HG02678 (cell line): ENCODE results near the gene VSTM1.
"Not testable (repeated sequence)": the region's sequence is repeated elsewhere in the genome, so short reads cannot be mapped to it uniquely, and the experiment has no call there.

ENCODE experiments used
- ATAC-seq: cut with Tn5 transposase; IDR thresholded peaks from one replicate; pipeline ENCODE4 v1.9.1; 2021; ENCODE audit warnings: mild to moderate bottlenecking, moderate library complexity; ENCODE audit not compliant: unreplicated experiment

The VSTM1 gene

DNA sequence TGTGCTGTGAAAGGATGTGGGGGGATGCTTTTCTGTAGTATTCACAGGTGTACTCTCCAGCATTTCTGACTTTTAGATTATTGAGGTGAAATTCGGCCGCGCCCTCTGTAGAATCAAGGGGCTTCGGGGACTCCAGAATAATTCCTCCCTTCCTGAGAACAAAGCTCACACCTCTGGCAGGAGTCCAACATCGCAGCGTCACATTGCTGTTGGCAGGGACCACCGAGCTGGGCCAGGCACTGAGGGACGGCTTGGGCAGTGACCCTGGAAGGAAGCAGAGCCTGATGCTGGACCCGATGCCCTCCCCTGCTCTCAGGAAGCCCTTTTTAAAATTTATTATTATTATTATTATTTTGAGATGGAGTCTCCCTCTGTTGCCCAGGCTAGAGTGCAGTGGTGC, 11.2 kb upstream of the VSTM1 start:
- no peak for ATAC-seq

GRCh38 chr19:54073829-54074228, 10.1 kb upstream of the VSTM1 start:
- ATAC-seq, result no peak

DNA sequence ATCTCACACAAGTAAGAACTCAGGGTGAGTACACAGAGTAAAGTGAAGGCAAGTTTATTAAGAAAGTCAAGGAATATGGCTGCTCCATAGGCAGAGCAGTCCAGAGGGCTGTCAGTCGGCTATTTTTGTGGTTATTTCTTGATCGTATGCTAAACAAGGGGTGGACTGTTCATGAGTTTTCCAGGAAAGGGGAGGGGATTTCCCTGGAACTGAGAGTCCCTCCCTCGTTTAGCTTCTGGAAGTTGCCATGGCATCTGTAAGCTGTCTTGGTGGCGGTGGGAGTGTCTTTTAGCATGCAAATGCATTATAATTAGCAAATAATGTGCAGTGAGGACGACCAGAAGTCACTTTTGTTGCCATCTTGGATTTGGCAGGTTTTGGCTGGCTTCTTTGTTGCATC, 5.8 kb upstream of the VSTM1 start:
- ATAC-seq, result no peak

DNA sequence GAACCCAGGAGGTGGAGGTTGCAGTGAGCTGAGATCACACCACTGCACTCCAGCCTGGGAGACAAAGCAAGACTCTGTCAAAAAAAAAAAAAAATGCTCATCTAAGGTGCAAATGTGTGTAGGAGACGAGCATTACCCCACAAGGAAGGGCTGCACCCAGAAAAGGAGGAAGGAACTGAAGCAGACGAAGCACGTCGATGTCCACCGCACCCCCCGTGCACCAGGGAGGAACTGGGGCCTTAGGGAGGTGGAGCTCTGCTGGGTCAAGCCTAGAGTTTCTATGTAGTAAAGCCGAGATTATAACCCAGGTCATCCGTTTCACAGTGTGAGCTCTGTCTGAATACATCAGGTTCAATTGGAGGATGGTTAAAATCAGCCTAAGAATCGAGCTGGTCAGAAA, 1.1 kb downstream of the VSTM1 start:
- ATAC-seq, result no peak

DNA sequence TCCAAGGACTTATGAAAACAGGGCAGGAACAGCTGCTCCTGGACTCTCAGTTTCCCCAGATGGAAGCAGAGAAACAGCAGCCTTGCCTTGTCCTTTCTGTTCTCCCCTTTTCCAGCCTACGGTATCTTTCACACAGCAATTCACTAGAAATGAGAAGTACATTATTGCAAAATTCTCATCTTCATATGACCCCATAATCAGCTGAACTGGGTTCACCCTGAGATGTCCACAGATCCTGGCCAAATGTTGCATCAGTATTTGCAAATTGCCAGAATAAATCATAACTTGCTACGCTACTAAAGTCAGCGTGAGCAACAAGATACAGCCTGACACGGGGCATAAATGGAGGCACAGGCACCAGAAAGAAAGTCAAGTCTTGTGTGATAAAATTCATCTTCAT, 16.1 kb downstream of the VSTM1 start:
- no peak for ATAC-seq

GRCh38 chr19:54045771-54046170, 17.9 kb downstream of the VSTM1 start:
- no peak for ATAC-seq

DNA sequence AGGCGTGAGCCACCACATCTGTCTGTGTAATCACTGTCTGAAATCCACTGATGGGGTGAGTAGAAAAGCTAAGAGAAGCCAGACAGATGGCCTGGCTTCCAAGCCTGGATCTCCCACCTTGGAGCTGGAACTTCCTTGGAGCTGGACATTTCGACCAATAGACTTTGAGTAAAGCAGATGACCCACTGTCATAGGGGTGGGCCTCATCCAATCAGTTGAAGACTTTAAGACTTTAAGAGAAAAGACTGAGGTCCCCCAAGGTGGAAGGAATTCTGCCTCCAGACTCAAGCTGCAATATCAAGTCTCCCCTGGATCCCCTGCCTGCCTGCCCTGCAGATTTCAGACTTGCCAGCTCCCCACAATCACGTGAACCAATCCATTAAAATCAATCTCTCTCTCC, 20.7 kb downstream of the VSTM1 start:
- no peak for ATAC-seq

GRCh38 chr19:54041969-54042606, 21.6 kb downstream of the VSTM1 start:
- no peak for ATAC-seq

- no peak for ATAC-seq
Observed at GRCh38 chr19:54040003-54040402, 23.7 kb downstream of the VSTM1 start.

DNA sequence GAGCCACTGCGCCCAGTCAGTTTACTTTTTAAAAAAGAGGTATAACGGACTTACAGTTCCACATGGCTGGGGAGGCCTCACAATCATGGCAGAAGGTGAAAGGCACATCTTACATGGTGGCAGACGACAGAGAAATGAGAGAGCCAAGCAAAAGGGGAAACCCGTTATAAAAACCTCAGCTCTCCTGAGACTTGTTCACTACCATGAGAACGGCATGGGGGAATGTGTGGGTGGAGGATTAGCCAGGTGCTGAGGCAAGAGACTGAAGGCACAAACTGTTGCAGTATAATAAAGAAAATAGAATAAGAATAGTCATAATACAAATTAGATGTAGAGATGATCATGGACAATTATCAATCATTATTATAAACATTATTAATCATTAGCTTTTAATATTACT, 27.2 kb downstream of the VSTM1 start:
- not testable (repeated sequence) for ATAC-seq

DNA sequence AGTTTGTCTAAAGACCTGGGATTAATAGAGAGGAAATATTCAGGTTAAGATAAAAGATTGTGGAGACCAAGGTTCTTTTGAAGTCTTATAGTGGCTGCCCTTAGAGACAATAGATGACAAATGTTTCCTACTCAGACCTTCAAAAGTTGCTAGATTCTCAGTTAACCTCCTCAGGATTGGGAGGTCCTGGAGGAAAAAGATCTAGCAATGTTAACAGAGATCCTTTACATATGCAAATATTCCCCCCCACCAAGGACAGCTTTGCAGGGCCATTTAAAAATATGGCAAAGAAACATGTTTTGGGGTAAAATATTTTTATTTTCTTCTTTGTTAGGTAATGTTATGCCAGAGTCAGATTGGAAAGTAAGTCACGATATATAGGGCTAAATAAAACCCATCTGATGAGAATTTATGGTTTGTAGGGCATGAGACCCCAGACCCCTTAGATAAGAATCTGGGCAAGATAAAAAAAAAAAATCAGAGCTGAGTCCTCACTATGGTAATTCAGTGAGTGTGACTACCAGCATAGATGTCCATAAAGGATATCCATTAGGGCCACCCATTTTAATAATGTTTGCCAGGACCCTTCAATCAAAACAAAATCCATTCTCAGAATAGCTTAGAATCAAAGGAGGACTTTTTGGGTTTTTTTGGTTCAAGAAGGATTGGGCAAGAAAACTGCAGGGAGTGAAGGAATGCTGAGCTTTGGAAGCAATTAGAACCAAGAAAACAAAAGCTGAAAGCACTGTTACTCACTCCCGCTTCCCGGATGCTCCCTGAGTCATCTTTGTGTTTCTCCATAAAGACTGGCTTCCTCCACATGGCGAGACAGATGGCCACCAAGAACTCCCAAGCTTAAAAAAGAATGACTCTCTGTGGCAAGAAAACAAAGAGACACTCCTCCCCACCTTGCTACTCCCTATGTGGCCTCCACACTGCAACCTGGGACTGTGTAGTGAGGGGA, 28.2 kb downstream of the VSTM1 start:
- ATAC-seq, result no peak

DNA sequence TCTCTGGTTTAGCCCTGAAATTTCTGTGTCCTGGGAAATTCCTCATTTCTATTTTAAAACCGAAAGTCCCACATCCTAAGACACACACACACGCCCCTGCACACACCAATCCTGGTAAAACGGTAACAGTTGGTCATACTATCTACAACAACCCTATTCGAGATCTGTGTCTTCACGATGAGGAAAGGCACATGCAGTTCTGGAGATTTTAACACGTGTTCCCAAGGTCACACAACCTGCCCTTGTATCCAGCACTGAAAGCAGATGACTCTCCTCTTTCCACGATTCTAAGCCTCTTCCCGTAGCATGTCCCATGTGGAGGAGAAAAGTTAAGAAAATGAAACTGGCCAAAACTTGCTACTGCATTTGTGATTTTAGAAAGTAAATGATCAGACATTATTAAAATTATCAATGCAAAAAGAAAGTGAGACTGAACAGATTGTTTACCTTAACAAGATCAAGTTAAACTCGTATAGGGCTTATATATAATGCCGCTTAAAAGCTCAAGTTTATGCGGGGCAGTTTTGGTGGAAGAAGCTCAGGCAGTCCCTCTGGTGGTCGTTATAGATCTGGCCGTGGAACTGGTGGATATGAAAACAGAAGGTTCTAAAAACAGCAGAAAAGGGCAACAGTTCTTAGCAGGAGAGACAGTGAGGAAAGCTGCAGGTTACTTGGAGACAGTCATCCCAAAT, 32.7 kb downstream of the VSTM1 start:
- no peak for ATAC-seq

- ATAC-seq, result no peak
Observed at GRCh38 chr19:54029930-54030490, 33.7 kb downstream of the VSTM1 start.

DNA sequence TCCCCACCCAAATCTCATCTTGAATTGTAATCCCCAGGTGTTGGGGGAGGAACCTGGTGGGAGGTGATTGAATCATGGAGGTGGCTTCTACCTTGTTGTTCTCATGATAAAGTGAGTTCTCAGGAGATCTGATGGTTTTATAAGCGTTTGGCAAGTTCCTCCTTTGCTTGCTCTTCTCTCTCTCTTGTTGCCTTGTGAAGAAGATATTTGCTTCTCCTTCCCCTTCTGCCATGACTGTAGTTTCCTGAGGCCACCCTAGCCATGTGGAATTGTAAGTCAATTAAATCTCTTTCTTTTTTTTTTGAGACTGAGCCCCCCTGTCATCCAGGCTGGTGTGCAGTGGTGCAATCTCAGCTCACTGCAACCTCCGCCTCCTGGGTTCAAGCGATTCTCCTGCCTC, 34.4 kb downstream of the VSTM1 start:
- no peak for ATAC-seq

GRCh38 chr19:54026656-54027055, 37.0 kb downstream of the VSTM1 start:
- ATAC-seq, result no peak

GRCh38 chr19:54024660-54025059, 39.0 kb downstream of the VSTM1 start:
- ATAC-seq, result no peak

- ATAC-seq, result no peak
Observed at GRCh38 chr19:54023191-54023590, 40.5 kb downstream of the VSTM1 start.

GRCh38 chr19:54021932-54022331, 41.8 kb downstream of the VSTM1 start:
- ATAC-seq, result no peak

DNA sequence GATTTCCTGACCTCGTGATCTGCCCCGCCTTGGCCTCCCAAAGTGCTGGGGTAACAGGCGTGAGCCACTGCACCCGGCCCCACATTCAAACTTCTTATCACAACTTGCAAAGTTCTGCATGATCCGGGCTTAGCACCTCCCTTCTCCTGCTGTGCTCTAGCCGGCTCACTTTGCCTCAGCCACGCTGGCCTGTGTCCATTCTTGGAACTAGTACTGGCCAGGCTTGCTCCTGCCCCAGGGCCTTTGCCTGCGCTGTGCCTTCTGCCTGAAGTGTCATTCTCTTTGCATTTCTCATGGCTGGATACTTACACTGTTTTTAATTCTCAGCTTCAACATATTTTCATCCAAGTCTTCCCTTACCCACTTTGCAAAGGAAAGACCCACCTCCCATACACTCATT, 42.3 kb downstream of the VSTM1 start:
- ATAC-seq, result no peak

GRCh38 chr19:54017261-54017660, 46.4 kb downstream of the VSTM1 start:
- ATAC-seq, result no peak

GRCh38 chr19:54014920-54015560, 48.7 kb downstream of the VSTM1 start:
- no peak for ATAC-seq
